K562 (cell line): ENCODE measurements around the gene PRDX3. TPM values are rescaled to one million over a fixed set of nuclear protein-coding genes. Genes with fewer than 3 reads are reported as not detected.

Experiments
- ATF3 ChIP-seq, 2 experiments: fragments of 450-650 bp in 1 of 2; sonication (generic) in 1 of 2; formaldehyde crosslinking in 1 of 2; IDR thresholded peaks in 1 of 2; conservative IDR thresholded peaks in 1 of 2; 2 replicates each; pipeline versions ENCODE4 v1.6.1 to v1.8.1; 2016 to 2023; ENCODE audit warnings: mild to moderate bottlenecking in 2 of 2, moderate library complexity in 2 of 2, inconsistent platforms in 1 of 2, missing genetic modification reagents in 1 of 2
- COPS2 ChIP-seq: fragments of 450-650 bp; conservative IDR thresholded peaks from 2 replicates; pipeline ENCODE4 v1.6.1; 2016; ENCODE audit warnings: mild to moderate bottlenecking, moderate library complexity
- EGR1 ChIP-seq: fragments of 450-650 bp; conservative IDR thresholded peaks from 2 replicates; pipeline ENCODE4 v1.6.1; 2017; ENCODE audit warnings: mild to moderate bottlenecking
- EP400 ChIP-seq: fragments of 450-650 bp; IDR thresholded peaks from 2 replicates; pipeline ENCODE4 v1.6.1; 2017; ENCODE audit warnings: antibody characterized with exemption, mild to moderate bottlenecking, moderate library complexity
- ETV5 ChIP-seq: sonication (generic); formaldehyde crosslinking; IDR thresholded peaks from 2 replicates; pipeline ENCODE4 v1.4.0; 2020; ENCODE audit warnings: low read depth, mild to moderate bottlenecking, missing genetic modification reagents
- FOXJ2 ChIP-seq: fragments of 200-800 bp; sonication (Bioruptor generic); IDR thresholded peaks from 2 replicates; pipeline ENCODE4 v1.6.1; 2016; ENCODE audit warnings: missing genetic modification characterization, missing compliant biosample characterization
- FOXK2 ChIP-seq, 2 experiments: fragments of 450-650 bp; IDR thresholded peaks in 1 of 2; conservative IDR thresholded peaks in 1 of 2; 2 replicates each; pipeline ENCODE4 v1.6.1; 2016; ENCODE audit warnings: low read depth in 2 of 2, mild to moderate bottlenecking in 1 of 2
- FOXM1 ChIP-seq, 2 experiments: fragments of 450-650 bp in 1 of 2; sonication (generic) in 1 of 2; formaldehyde crosslinking in 1 of 2; IDR thresholded peaks; 2 replicates each; pipeline versions ENCODE4 v1.6.1 to v1.9.0; 2017 to 2022; ENCODE audit warnings: low read depth in 2 of 2, mild to moderate bottlenecking in 2 of 2, missing genetic modification reagents in 1 of 2, moderate library complexity in 1 of 2
- MAFF ChIP-seq: IDR thresholded peaks from 2 replicates; pipeline ENCODE4 v1.6.1; 2012; ENCODE audit warnings: low read length, improper control_type of control experiment
- MCM7 ChIP-seq, 2 experiments: fragments of 450-650 bp; IDR thresholded peaks; 2 replicates each; pipeline ENCODE4 v1.6.1; 2016 to 2018
- MECOM ChIP-seq: fragments of 250-450 bp; sonication (Bioruptor Pico); IDR thresholded peaks from 2 replicates; pipeline ENCODE4 v1.8.0; 2022; ENCODE audit warnings: inconsistent platforms
- NFATC3 ChIP-seq: fragments of 450-650 bp; IDR thresholded peaks from 2 replicates; pipeline ENCODE4 v1.6.1; 2017; ENCODE audit warnings: mild to moderate bottlenecking
- POLR2AphosphoS5 ChIP-seq: IDR thresholded peaks from 2 replicates; pipeline ENCODE4 v1.6.1; 2011; ENCODE audit warnings: mild to moderate bottlenecking, low read depth, low read length, moderate library complexity; ENCODE audit not compliant: control insufficient read depth, insufficient read depth
- RHOXF2B ChIP-seq: fragments of 250-450 bp; sonication (Bioruptor Pico); conservative IDR thresholded peaks from 2 replicates; pipeline ENCODE4 v1.5.1; 2021
- RUNX1 ChIP-seq: sonication (generic); IDR thresholded peaks from 2 replicates; pipeline ENCODE4 v1.6.1; 2016; ENCODE audit warnings: antibody characterized with exemption, low read depth
- SMARCE1 ChIP-seq: fragments of 450-650 bp; IDR thresholded peaks from 2 replicates; pipeline ENCODE4 v1.7.1; 2016; ENCODE audit warnings: mild to moderate bottlenecking
- TFAP4 ChIP-seq: sonication (generic); formaldehyde crosslinking; IDR thresholded peaks from 2 replicates; pipeline ENCODE4 v1.8.0; 2022; ENCODE audit warnings: missing genetic modification reagents, mild to moderate bottlenecking, moderate library complexity, borderline replicate concordance
- XRCC3 ChIP-seq: fragments of 450-650 bp; IDR thresholded peaks from 2 replicates; pipeline ENCODE4 v1.6.1; 2017; ENCODE audit warnings: mild to moderate bottlenecking, moderate library complexity
- ZBTB8A ChIP-seq: fragments of 450-650 bp; IDR thresholded peaks from 2 replicates; pipeline ENCODE4 v1.6.1; 2018; ENCODE audit warnings: mild to moderate bottlenecking, moderate library complexity; ENCODE audit not compliant: partially characterized antibody
- ZBTB9 ChIP-seq: fragments of 450-650 bp; formaldehyde crosslinking; IDR thresholded peaks from 2 replicates; pipeline ENCODE4 v1.4.0; 2020; ENCODE audit warnings: mild to moderate bottlenecking, moderate library complexity
- ZNF121 ChIP-seq: sonication (generic); formaldehyde crosslinking; conservative IDR thresholded peaks from 2 replicates; pipeline ENCODE4 v1.8.0; 2022; ENCODE audit warnings: missing genetic modification reagents
- ZNF175 ChIP-seq: fragments of 200-800 bp; sonication (Bioruptor generic); IDR thresholded peaks from 2 replicates; pipeline ENCODE4 v1.6.1; 2016; ENCODE audit warnings: low read depth, mild to moderate bottlenecking, missing genetic modification characterization, missing compliant biosample characterization
- ZNF3 ChIP-seq: fragments of 250-450 bp; sonication (Bioruptor Pico); IDR thresholded peaks from 2 replicates; pipeline ENCODE4 v1.5.0; 2021; ENCODE audit warnings: mild to moderate bottlenecking, moderate library complexity
- ZNF311 ChIP-seq: fragments of 250-450 bp; sonication (Bioruptor Pico); IDR thresholded peaks from 2 replicates; pipeline ENCODE4 v1.4.0; 2020; ENCODE audit warnings: mild to moderate bottlenecking, moderate library complexity
- ZNF785 ChIP-seq: fragments of 250-450 bp; sonication (Bioruptor Pico); IDR thresholded peaks from 2 replicates; pipeline ENCODE4 v1.4.0; 2020; ENCODE audit warnings: mild to moderate bottlenecking
- polyA plus RNA-seq, 8 experiments: library from polyadenylated mRNA; depleted of rRNA in 4 of 8; stranded (reverse) in 5 of 8; unstranded in 3 of 8; fragments of >200 nt; fragmentation: Nextera tagmentation in 2 of 8; fragmentation: Illumina TruSeq in 1 of 8; extraction: Ambion mirVana in 2 of 8; extraction: Trizol in 1 of 8; gene quantifications; 2 replicates each; pipeline versions ENCODE4 v1.2.1 to v1.2.3, GENCODE V29; 2011 to 2014; ENCODE audit warnings: inconsistent platforms in 1 of 8, missing spikeins in 1 of 8
- total RNA-seq, 7 experiments: library from RNA; depleted of rRNA in 6 of 7; stranded (reverse); fragments of >200 nt in 6 of 7; fragmentation: Illumina TruSeq in 2 of 7; extraction: Trizol in 2 of 7; gene quantifications; 2 replicates each; pipeline versions ENCODE4 v1.2.1 to v1.2.3, GENCODE V29; 2011 to 2021; ENCODE audit warnings: low replicate concordance in 1 of 7
- TF ChIP-seq, protein P1 (sequence below): sonication (generic); formaldehyde crosslinking; IDR thresholded peaks from 2 replicates; pipeline ENCODE4 v1.8.0; 2022; ENCODE audit warnings: missing genetic modification reagents, mild to moderate bottlenecking, borderline replicate concordance

Gene PRDX3
- total and polyA plus RNA-seq, 9 of the 15 experiments (the other 6 are each of a cell fraction or from before 2014, with no cell fraction given) = 122 to 994 (median 173) TPM

DNA sequence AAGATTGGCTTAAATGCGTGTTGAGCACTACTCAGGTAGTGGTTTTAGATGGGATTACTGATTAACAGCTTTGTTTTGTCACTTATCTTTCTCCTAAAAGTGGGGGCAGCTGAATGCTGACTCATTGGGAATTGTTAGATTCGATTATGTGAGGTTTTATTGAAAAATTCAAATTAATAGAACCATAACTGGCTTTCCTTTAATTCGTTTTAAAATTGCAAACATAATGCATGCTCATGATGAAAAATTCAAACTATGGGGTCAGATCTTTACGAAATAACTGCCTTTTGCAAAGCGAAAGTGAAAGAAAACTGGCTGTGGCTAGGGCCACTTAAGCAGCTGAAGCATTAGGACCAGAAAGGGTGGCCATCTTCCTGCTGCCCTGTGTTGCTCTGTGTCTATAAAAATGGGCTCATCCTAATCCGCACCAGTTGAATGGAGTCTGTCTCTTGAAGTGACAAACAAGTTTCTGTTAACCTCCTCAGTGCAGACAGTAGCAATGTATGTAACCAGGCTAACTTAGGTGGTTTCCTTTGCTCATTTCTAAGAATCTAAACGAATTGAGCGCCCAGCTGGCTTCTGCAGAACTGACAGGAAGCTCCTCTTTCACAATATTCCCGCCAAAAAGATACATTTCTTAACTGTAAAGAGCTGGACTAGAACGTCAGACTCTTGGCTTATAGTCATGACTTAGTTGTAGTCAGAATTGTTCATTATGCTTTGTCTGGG lies 46.9 kb downstream of the PRDX3 start (continued):
- TF ChIP-seq TFAP4 (CRISPR knock-in tag) (peak; percentile 50; the same call in 1 of the 2 replicates), FOXM1 (IDR thresholded peaks at IDR 0.05; ENCODE audit: low read depth) (peak; percentile 81), FOXM1 (CRISPR knock-in tag; IDR thresholded peaks at IDR 0.05; ENCODE audit: low read depth) (no peak), EGR1 (peak; percentile 17; the same call in 1 of the 2 replicates), POLR2AphosphoS5 (no peak), SMARCE1 (peak; percentile 75; the same call in 1 of the 2 replicates), MECOM (CRISPR knock-in tag) (no peak), ATF3 (IDR thresholded peaks at IDR 0.05) (peak; percentile 56), ATF3 (CRISPR knock-in tag; conservative IDR thresholded peaks at IDR 0.05) (no peak), NFATC3 (no peak), ZNF785 (CRISPR knock-in tag) (no peak), ZNF311 (CRISPR knock-in tag) (no peak), EP400 (peak; percentile 43), COPS2 (no peak), RUNX1 (no peak), ZNF3 (CRISPR knock-in tag) (no peak), MAFF (peak; percentile 81), XRCC3 (no peak), FOXJ2 (tag) (no peak), FOXK2 (conservative IDR thresholded peaks at IDR 0.05 in 1 of 2, IDR thresholded peaks at IDR 0.05 in 1 of 2; ENCODE audit: low read depth in 2 of 2) (peak; percentile 37 to 53; a peak in 2 of 4 replicates), ZNF175 (no peak; the same call in 1 of the 2 replicates), ZBTB9 (0 out of 2 replicates have a peak, but pooled peaks have one; percentile 50), MCM7 (IDR thresholded peaks at IDR 0.05) (no peak), ZNF121 (no peak), ZBTB8A (no peak), RHOXF2B (no peak), ETV5 (CRISPR knock-in tag) (no peak)
- TF ChIP-seq, protein P1, sequence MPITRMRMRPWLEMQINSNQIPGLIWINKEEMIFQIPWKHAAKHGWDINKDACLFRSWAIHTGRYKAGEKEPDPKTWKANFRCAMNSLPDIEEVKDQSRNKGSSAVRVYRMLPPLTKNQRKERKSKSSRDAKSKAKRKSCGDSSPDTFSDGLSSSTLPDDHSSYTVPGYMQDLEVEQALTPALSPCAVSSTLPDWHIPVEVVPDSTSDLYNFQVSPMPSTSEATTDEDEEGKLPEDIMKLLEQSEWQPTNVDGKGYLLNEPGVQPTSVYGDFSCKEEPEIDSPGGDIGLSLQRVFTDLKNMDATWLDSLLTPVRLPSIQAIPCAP (CRISPR knock-in tag) = no peak
